ES-I3 (cell line): Measurements from ENCODE around the gene CMBL.
A peak's percentile ranks its signal among the peaks of the same experiment; 100 is the strongest.

ENCODE experiments used
- H3K36me3 ChIP-seq: 2 replicates; pipeline ENCODE4 v1.6.1; 2013; ENCODE audit warnings: mild to moderate bottlenecking, low read length, control low read depth, moderate library complexity; ENCODE audit not compliant: insufficient read depth
- H3K4me1 ChIP-seq: 2 replicates; pipeline ENCODE4 v1.6.1; 2013; ENCODE audit warnings: mild to moderate bottlenecking, control low read depth, low read length; ENCODE audit not compliant: insufficient read depth
- H3K9ac ChIP-seq: 2 replicates; pipeline ENCODE4 v1.6.1; 2013; ENCODE audit warnings: low read depth, mild to moderate bottlenecking, low read length, moderate library complexity
- H3K9me3 ChIP-seq: 2 replicates; pipeline ENCODE4 v1.6.1; 2013; ENCODE audit warnings: mild to moderate bottlenecking, low read length, moderate library complexity; ENCODE audit not compliant: control insufficient read depth, insufficient read depth

The CMBL gene

GRCh38 chr5:10308844-10309243, 1.1 kb upstream of the CMBL start:
- Histone ChIP-seq H3K9ac (no peak overlapping the region), H3K9me3 (no peaks in the 10 kb centered on the region), H3K36me3 (no peaks in the 10 kb centered on the region), H3K4me1 (peaks cover 14% of the 10 kb centered on the region)

GRCh38 chr5:10306806-10307205, 896 bp downstream of the CMBL start:
- peak overlapping the region; percentile 68 for H3K9ac ChIP-seq
- peaks cover 14% of the 10 kb centered on the region for H3K4me1 ChIP-seq
- H3K9me3 ChIP-seq = no peaks in the 10 kb centered on the region
- no peaks in the 10 kb centered on the region for H3K36me3 ChIP-seq

- H3K9me3 ChIP-seq = no peaks in the 10 kb centered on the region
- H3K9ac ChIP-seq = peak overlapping the region; percentile 68; the same call in 1 of the 2 replicates
- no peaks in the 10 kb centered on the region for H3K36me3 ChIP-seq
- H3K4me1 ChIP-seq = peaks cover 14% of the 10 kb centered on the region
These were observed 1.6 kb downstream of the CMBL start for GRCh38 chr5:10306114-10306513.

GRCh38 chr5:10304932-10305331, 2.8 kb downstream of the CMBL start:
- Histone ChIP-seq H3K36me3 (no peaks in the 10 kb centered on the region), H3K4me1 (peaks cover 9% of the 10 kb centered on the region), H3K9me3 (no peaks in the 10 kb centered on the region)

GRCh38 chr5:10303699-10304170, 4.0 kb downstream of the CMBL start:
- Histone ChIP-seq H3K36me3 (no peaks in the 10 kb centered on the region), H3K9ac (no peak overlapping the region), H3K9me3 (no peaks in the 10 kb centered on the region), H3K4me1 (peaks cover 9% of the 10 kb centered on the region)

More at GRCh38 chr5:10304932-10305331, 2.8 kb downstream of the CMBL start:
- no peak overlapping the region for H3K9ac ChIP-seq

GRCh38 chr5:10303201-10303600, 4.5 kb downstream of the CMBL start:
- Histone ChIP-seq H3K4me1 (peaks cover 9% of the 10 kb centered on the region), H3K9me3 (no peaks in the 10 kb centered on the region), H3K9ac (no peak overlapping the region), H3K36me3 (no peaks in the 10 kb centered on the region)

- Histone ChIP-seq H3K9ac (no peak overlapping the region), H3K9me3 (no peaks in the 10 kb centered on the region), H3K36me3 (no peaks in the 10 kb centered on the region), H3K4me1 (peaks cover 9% of the 10 kb centered on the region)
These were observed 5.7 kb downstream of the CMBL start for GRCh38 chr5:10301842-10302610.

GRCh38 chr5:10301266-10301665, 6.4 kb downstream of the CMBL start:
- Histone ChIP-seq H3K9ac (no peak overlapping the region), H3K9me3 (no peaks in the 10 kb centered on the region), H3K36me3 (no peaks in the 10 kb centered on the region), H3K4me1 (peaks cover 5% of the 10 kb centered on the region)

GRCh38 chr5:10300246-10300645, 7.5 kb downstream of the CMBL start:
- no peaks in the 10 kb centered on the region for H3K9me3 ChIP-seq
- H3K36me3 ChIP-seq = 0 out of 2 replicates have a peak, but pooled peaks cover 4% of the 10 kb centered on the region
- no peak overlapping the region for H3K9ac ChIP-seq
- no peaks in the 10 kb centered on the region for H3K4me1 ChIP-seq

- Histone ChIP-seq H3K4me1 (no peaks in the 10 kb centered on the region), H3K9ac (no peak overlapping the region), H3K9me3 (no peaks in the 10 kb centered on the region), H3K36me3 (0 out of 2 replicates have a peak, but pooled peaks cover 4% of the 10 kb centered on the region)
These were observed 10.0 kb downstream of the CMBL start for GRCh38 chr5:10297646-10298204.

- Histone ChIP-seq H3K4me1 (no peaks in the 10 kb centered on the region), H3K9me3 (no peaks in the 10 kb centered on the region), H3K9ac (no peak overlapping the region), H3K36me3 (0 out of 2 replicates have a peak, but pooled peaks cover 4% of the 10 kb centered on the region)
These were observed 11.9 kb downstream of the CMBL start for GRCh38 chr5:10295619-10296326.

- no peaks in the 10 kb centered on the region for H3K4me1 ChIP-seq
- H3K36me3 ChIP-seq = 0 out of 2 replicates have a peak, but pooled peaks cover 4% of the 10 kb centered on the region
- H3K9me3 ChIP-seq = no peaks in the 10 kb centered on the region
- H3K9ac ChIP-seq = no peak overlapping the region
These were observed 13.6 kb downstream of the CMBL start for GRCh38 chr5:10293907-10294662.

GRCh38 chr5:10291692-10292339, 15.9 kb downstream of the CMBL start:
- no peak overlapping the region for H3K9ac ChIP-seq
- H3K9me3 ChIP-seq = no peaks in the 10 kb centered on the region
- no peaks in the 10 kb centered on the region for H3K4me1 ChIP-seq
- peaks cover 12% of the 10 kb centered on the region; the same call in 1 of the 2 replicates for H3K36me3 ChIP-seq
